ENCODE results near the gene SAP25.

The SAP25 gene

GRCh38 chr7:100591596-100591995 lies 17.9 kb upstream of the SAP25 start:
- no peak for DNase-seq

- no peak for DNase-seq
Measured at GRCh38 chr7:100590077-100590737, 16.5 kb upstream of the SAP25 start.

- no peak for DNase-seq
Measured at GRCh38 chr7:100589341-100589947, 15.7 kb upstream of the SAP25 start.

- no peak for DNase-seq
Measured at GRCh38 chr7:100588438-100588837, 14.7 kb upstream of the SAP25 start.

- DNase-seq = peak; percentile 99
Measured at GRCh38 chr7:100586266-100587025, 12.7 kb upstream of the SAP25 start, which contains the start of gene FBXO24. TSS of gene FBXO24 (plus strand) at chr7:100586328. CDS start at chr7:100586626, 298 bp downstream.

- DNase-seq = no peak
Measured at GRCh38 chr7:100585511-100586265, 12.0 kb upstream of the SAP25 start, which contains the start of gene LRCH4. TSS of gene LRCH4 (minus strand) at chr7:100586129. CDS start at chr7:100586100, 29 bp downstream.

- DNase-seq = peak; percentile 51
Measured at GRCh38 chr7:100584683-100585510, 11.2 kb upstream of the SAP25 start.

GRCh38 chr7:100584054-100584682 lies 10.5 kb upstream of the SAP25 start:
- DNase-seq = no peak

GRCh38 chr7:100583132-100584053 lies 9.7 kb upstream of the SAP25 start:
- DNase-seq = no peak

GRCh38 chr7:100582650-100583049 lies 8.9 kb upstream of the SAP25 start:
- DNase-seq = no peak

GRCh38 chr7:100582041-100582579 lies 8.4 kb upstream of the SAP25 start:
- DNase-seq = no peak

GRCh38 chr7:100580466-100581283 lies 7.0 kb upstream of the SAP25 start:
- DNase-seq = no peak

GRCh38 chr7:100578246-100579183 lies 4.8 kb upstream of the SAP25 start:
- DNase-seq = no peak

GRCh38 chr7:100577507-100577906 lies 3.8 kb upstream of the SAP25 start:
- no peak for DNase-seq

GRCh38 chr7:100577103-100577502 lies 3.4 kb upstream of the SAP25 start:
- DNase-seq = no peak

- DNase-seq = no peak
Measured at GRCh38 chr7:100576384-100576993, 2.8 kb upstream of the SAP25 start.

GRCh38 chr7:100575746-100576383 lies 2.2 kb upstream of the SAP25 start:
- DNase-seq = no peak

All from retina (tissue), 1 donor.